ACC112 (cell line): Measurements from ENCODE around the gene SIRT4.
"Not testable (repeated sequence)": the region's sequence is repeated elsewhere in the genome, so short reads cannot be mapped to it uniquely, and the experiment has no call there.

Source experiments
- H2AFZ ChIP-seq: fragments of 200-600 bp; sonication (generic); one replicate; pipeline ENCODE4 v1.6.0; 2017; ENCODE audit warnings: antibody characterized with exemption, low read length; ENCODE audit not compliant: unreplicated experiment
- H3K27ac ChIP-seq: fragments of 200-600 bp; sonication (generic); 2 replicates; pipeline ENCODE4 v1.5.1; 2014; ENCODE audit warnings: low read depth, mild to moderate bottlenecking, antibody characterized with exemption, low read length, moderate library complexity
- H3K27me3 ChIP-seq: fragments of 200-600 bp; sonication (generic); 2 replicates; pipeline ENCODE4 v1.6.1; 2014; ENCODE audit warnings: mild to moderate bottlenecking, antibody characterized with exemption, low read length, moderate library complexity, mixed read lengths; ENCODE audit not compliant: insufficient read depth
- H3K36me3 ChIP-seq: fragments of 200-600 bp; sonication (generic); 2 replicates; pipeline ENCODE4 v1.6.1; 2016; ENCODE audit warnings: mild to moderate bottlenecking, antibody characterized with exemption, low read length, moderate library complexity, mixed read lengths; ENCODE audit not compliant: insufficient read depth
- H3K4me1 ChIP-seq: fragments of 200-600 bp; sonication (generic); one replicate; pipeline ENCODE4 v1.6.1; 2016; ENCODE audit warnings: low read length, mixed read lengths; ENCODE audit not compliant: insufficient read depth, unreplicated experiment, control insufficient read depth
- H3K4me3 ChIP-seq: fragments of 200-600 bp; sonication (generic); 2 replicates; pipeline ENCODE4 v1.5.1; 2014; ENCODE audit warnings: mild to moderate bottlenecking, low read depth, low read length
- H3K79me2 ChIP-seq: fragments of 200-600 bp; sonication (generic); one replicate; pipeline ENCODE4 v1.6.0; 2016; ENCODE audit warnings: low read length; ENCODE audit not compliant: control insufficient read depth, unreplicated experiment, insufficient read depth

SIRT4 gene

DNA sequence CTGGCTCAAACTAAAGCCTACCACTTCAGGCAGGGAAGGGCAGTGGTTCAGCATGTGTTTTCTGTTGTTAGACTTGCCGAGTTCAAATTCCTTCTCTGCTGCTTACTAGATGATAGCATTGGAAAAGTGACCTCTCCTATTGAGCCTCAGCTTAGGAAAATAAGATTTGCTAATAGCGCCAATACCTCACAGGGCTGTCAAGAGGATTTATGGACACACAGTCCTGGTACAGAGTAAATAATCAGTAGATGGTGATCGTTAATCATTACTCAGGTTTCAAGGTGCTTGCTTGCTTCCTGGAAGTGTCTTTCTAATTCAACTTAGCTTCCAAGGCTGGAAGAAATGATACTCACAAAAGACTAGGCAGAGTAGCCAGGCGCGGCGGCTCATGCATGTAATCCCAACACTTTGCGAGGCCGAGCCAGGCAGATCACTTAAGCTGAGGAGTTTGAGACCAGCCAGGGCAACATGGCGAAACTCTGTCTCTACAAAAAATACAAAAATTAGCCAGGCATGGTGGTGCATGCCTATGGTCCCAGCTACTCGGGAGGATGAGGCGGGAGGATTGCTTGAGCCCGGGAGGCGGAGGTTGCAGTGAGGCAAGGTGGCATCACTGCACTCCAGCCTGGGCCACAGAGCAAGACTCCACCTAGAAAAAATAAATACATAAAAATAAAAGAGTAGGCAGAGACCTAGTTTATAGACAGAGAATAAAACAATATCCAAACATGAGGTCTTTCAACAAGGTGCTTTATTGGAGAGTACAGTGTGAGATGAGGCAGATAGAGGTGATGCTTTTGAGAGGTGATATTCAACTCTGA is 19.5 kb downstream of the SIRT4 start:
- Histone ChIP-seq H2AFZ (no peak overlapping the region), H3K79me2 (no peaks in the 10 kb centered on the region), H3K4me3 (no peak overlapping the region), H3K27me3 (no peaks in the 10 kb centered on the region), H3K36me3 (no peaks in the 10 kb centered on the region), H3K27ac (no peak overlapping the region), H3K4me1 (peaks cover 2% of the 10 kb centered on the region)

DNA sequence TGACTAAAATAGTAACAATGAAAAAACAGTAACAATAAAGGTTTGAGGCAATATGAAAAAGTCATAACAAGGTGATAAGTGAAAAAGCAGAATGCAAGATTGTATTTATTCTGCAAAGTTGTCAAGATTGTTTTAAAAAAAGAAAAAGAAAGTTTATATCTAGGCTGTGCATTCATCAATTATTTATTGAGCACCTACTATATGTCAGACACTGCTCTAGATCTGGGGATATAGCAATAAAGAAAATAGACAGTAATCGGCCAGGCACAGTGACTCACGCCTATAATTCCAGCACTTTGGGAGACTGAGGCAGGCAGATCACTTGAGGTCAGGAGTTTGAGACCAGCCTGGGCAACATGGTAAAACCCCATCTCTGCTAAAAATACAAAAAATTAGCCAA is 21.7 kb downstream of the SIRT4 start:
- no peaks in the 10 kb centered on the region for H3K36me3 ChIP-seq
- H3K4me1 ChIP-seq, result no peaks in the 10 kb centered on the region
- no peak overlapping the region for H2AFZ ChIP-seq
- H3K27ac ChIP-seq, result no peak overlapping the region
- H3K4me3 ChIP-seq, result no peak overlapping the region
- no peaks in the 10 kb centered on the region for H3K27me3 ChIP-seq
- no peaks in the 10 kb centered on the region for H3K79me2 ChIP-seq

DNA sequence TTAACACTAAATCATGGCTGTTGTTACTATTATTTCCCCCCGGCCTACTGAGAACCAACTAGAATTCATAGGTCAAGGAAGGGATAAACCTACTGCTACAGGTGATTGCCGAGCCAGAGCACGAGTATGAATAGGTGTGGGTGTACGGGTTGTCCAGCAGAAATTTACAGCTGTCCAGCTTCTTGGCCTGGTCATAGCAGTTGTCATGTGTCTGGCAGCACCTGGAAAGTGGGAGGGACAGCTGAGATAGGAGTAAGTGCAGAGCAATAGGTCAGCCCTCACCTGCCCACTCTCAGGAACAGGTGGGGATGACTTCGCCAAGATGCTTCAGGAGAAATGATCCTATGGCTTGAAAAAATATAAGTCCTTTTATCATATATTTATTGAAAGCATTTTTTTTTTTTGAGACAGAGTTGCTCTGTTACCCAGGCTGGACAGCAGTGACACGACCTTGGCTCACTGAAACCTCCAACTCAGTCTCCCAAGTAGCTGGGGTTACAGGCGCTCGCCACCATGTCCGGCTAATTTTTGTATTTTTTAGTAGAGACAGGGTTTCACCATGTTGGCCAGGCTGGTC is 22.8 kb downstream of the SIRT4 start:
- H2AFZ ChIP-seq, result no peak overlapping the region
- no peaks in the 10 kb centered on the region for H3K36me3 ChIP-seq
- H3K4me3 ChIP-seq, result no peak overlapping the region
- no peaks in the 10 kb centered on the region for H3K4me1 ChIP-seq
- no peaks in the 10 kb centered on the region for H3K27me3 ChIP-seq
- no peak overlapping the region for H3K27ac ChIP-seq
- H3K79me2 ChIP-seq, result no peaks in the 10 kb centered on the region

DNA sequence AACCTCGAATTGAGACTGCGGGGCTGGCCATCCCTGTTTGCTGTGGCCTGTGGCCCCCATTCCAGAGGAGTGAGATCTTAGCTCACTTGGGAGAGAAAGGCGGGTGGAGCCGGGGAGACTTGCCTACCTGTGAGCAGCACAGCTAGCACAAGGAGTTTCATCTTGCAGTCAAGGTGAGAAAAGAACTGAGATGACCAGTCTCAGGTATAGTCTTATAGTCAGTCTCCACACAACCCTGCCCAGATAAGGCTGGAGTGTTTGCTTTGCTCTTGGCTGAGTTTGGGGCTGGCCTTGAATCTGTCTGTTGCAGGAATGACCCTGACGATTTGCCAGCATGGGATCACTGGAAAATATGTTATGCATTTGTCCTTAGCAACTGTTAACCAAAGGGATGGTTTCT is 25.5 kb downstream of the SIRT4 start, which contains the start of gene PLA2G1B:
TSS of gene PLA2G1B (minus strand) at position 187 of the 400 bp plus-strand sequence. CDS start at position 161, 26 bp downstream.
- Histone ChIP-seq H3K27me3 (no peaks in the 10 kb centered on the region), H3K79me2 (no peaks in the 10 kb centered on the region), H3K4me1 (no peaks in the 10 kb centered on the region), H2AFZ (no peak within 1 kb of the TSS), H3K36me3 (no peaks in the 10 kb centered on the region), H3K27ac (no peak within 1 kb of the TSS), H3K4me3 (no peak within 1 kb of the TSS)

DNA sequence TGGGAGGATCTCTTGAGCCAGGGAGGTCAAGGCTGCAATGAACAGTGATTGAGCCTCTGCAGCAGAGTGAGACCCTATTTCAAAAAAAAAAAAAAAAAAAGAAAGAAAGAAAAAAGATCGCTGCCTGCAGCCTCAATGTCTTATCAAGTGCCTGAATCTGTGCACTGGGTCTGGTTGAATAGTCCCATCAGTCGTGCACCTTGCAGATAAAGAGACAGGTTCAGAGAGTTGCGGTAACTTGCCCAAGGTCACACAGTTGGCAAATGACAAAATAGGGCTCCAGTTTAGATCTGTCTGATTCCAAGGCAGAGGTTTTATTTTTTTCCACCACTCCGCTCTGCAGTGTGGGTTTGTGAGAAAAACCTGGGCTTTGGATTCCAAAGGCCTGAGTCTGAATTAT is 26.1 kb downstream of the SIRT4 start:
- Histone ChIP-seq H2AFZ (no peak overlapping the region), H3K27ac (no peak overlapping the region), H3K36me3 (no peaks in the 10 kb centered on the region), H3K27me3 (no peaks in the 10 kb centered on the region), H3K4me3 (no peak overlapping the region), H3K79me2 (no peaks in the 10 kb centered on the region), H3K4me1 (no peaks in the 10 kb centered on the region)

DNA sequence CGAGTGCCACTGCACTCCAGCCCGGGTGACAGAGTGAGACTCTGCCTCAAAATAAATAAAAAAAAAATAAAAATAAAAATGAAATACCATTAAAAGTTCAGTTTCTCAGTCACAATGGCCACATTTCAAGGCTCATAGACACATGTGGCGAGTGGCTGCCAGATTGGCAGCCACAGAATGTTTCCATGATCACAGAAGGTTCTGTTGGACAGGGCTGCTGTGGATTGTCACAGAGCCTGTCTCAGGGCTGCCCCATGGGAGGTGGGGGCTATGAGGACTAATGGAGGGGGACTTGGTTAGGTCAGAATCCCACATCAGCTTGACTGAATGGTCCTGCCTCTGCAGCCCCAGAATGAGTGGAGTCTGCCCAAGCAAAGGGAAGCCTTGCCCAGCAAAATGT is 29.3 kb downstream of the SIRT4 start:
- no peaks in the 10 kb centered on the region for H3K27me3 ChIP-seq
- no peaks in the 10 kb centered on the region for H3K79me2 ChIP-seq
- no peak overlapping the region for H3K27ac ChIP-seq
- no peak overlapping the region for H2AFZ ChIP-seq
- H3K4me1 ChIP-seq, result no peaks in the 10 kb centered on the region
- no peaks in the 10 kb centered on the region for H3K36me3 ChIP-seq
- H3K4me3 ChIP-seq, result no peak overlapping the region

DNA sequence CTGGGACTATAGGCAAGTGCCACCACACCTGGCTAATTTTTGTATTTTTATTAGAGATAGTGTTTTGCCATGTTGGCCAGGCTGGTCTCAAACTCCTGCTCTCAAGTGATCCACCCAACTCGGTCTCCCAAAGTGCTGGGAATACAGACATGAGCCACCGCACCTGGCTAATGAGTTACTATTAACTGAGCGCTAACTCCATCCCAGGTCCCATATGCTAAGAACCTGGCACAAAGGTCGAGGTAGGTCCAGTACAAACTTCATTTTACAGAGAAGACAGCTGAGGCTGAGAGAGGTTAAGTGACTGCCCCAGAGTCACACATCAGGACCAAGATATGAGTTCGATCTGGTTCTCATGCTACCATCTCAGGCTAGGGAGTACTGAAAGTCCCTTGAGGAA is 29.9 kb downstream of the SIRT4 start:
- Histone ChIP-seq H3K79me2 (no peaks in the 10 kb centered on the region), H3K4me1 (no peaks in the 10 kb centered on the region), H3K36me3 (no peaks in the 10 kb centered on the region), H2AFZ (no peak overlapping the region), H3K27ac (no peak overlapping the region), H3K4me3 (no peak overlapping the region), H3K27me3 (no peaks in the 10 kb centered on the region)

DNA sequence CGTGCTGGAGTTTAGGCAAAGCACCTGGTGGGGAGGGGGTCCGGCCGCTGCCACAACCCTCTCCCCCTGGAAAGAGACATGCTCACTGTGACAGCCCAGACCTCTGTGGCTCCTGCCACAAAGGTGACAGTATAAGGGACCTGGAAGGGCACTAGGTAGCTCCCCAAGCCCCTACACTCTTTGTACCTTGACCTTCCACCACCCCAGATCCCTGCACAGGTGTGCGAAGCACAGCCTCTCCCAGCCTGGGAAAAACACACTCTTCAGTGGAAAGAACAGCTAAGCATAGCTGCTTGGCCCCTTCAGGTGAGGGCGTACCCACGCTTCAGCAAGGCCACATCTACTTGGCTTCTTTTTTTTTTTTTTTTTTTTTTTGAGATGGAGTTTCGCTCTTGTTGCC is 30.4 kb downstream of the SIRT4 start:
- Histone ChIP-seq H3K4me1 (no peaks in the 10 kb centered on the region), H3K27me3 (peaks cover 1% of the 10 kb centered on the region; the same call in 1 of the 2 replicates), H3K79me2 (no peaks in the 10 kb centered on the region), H3K27ac (no peak overlapping the region), H2AFZ (no peak overlapping the region), H3K4me3 (no peak overlapping the region), H3K36me3 (no peaks in the 10 kb centered on the region)

DNA sequence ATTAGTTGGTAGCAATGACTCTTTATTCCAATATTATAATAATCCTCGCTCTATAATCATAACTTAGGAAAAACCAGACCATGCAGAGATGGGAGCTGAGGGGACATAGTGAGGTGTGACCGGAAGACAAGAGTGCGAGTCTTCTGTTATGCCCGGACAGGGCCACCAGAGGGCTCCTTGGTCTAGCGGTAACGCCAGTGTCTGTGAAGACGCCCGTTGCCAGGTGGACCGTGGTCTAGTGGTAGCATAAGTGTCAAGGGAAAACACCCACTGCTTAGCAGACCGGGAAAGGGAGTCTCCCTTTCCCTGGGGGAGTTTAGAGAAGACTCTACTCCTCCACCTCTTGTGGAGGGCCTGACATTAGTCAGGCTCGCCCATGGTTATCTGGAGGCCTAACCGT is 33.3 kb downstream of the SIRT4 start:
- H3K27me3 ChIP-seq, H2AFZ ChIP-seq, H3K4me1 ChIP-seq, H3K79me2 ChIP-seq, H3K4me3 ChIP-seq, H3K27ac ChIP-seq, H3K36me3 ChIP-seq: not testable (repeated sequence)

DNA sequence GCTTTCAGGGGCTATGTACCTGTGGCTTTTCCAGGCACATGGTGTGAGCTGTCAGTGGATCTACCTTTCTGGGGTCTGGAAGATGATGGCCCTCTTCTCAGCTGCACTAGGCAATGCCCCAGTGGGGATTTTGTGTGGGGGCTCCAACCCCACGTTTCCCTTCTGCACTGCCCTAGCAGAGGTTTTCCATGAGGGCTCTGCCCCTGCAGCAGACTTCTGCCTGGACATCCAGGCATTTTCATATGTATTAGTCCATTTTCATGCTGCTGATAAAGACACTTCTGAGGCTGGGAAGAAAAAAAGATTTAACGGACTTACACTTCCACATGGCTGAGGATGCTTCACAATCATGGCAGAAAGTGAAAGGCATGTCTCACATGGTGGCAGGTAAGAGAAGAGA is 34.3 kb downstream of the SIRT4 start:
- H3K36me3 ChIP-seq, H3K79me2 ChIP-seq, H2AFZ ChIP-seq, H3K27ac ChIP-seq, H3K4me3 ChIP-seq, H3K27me3 ChIP-seq, H3K4me1 ChIP-seq: not testable (repeated sequence)

DNA sequence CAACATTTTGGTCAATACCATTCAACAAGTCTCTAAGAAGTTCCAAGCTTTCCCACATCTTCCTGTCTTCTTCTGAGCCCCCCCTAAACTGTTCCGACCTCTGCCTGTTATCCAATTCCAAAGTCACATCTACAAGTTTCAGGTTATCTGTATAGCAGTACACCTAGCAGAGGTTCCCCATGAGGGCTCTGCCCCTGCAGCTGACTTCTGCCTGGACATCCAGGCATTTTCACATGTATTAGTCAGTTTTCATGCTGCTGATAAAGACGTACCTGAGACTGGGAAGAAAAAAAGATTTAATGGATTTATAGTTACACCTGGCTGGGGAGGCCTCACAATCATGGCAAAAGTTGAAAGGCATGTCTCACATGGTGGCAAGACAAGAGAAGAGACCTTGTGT is 35.6 kb downstream of the SIRT4 start:
- Histone ChIP-seq H3K36me3 (no peaks in the 10 kb centered on the region), H3K27ac (no peak overlapping the region), H3K4me3 (no peak overlapping the region)

More for the DNA sequence above, 35.6 kb downstream of the SIRT4 start:
- Histone ChIP-seq H3K79me2 (no peaks in the 10 kb centered on the region), H3K27me3 (peaks cover 5% of the 10 kb centered on the region; the same call in 1 of the 2 replicates), H3K4me1 (no peaks in the 10 kb centered on the region), H2AFZ (no peak overlapping the region)
